ENCODE data around the gene ACAT2.

Gene ACAT2

GRCh38 chr6:159760602-159761057 lies 1.2 kb upstream of the ACAT2 start:
- TF ChIP-seq, protein P1, sequence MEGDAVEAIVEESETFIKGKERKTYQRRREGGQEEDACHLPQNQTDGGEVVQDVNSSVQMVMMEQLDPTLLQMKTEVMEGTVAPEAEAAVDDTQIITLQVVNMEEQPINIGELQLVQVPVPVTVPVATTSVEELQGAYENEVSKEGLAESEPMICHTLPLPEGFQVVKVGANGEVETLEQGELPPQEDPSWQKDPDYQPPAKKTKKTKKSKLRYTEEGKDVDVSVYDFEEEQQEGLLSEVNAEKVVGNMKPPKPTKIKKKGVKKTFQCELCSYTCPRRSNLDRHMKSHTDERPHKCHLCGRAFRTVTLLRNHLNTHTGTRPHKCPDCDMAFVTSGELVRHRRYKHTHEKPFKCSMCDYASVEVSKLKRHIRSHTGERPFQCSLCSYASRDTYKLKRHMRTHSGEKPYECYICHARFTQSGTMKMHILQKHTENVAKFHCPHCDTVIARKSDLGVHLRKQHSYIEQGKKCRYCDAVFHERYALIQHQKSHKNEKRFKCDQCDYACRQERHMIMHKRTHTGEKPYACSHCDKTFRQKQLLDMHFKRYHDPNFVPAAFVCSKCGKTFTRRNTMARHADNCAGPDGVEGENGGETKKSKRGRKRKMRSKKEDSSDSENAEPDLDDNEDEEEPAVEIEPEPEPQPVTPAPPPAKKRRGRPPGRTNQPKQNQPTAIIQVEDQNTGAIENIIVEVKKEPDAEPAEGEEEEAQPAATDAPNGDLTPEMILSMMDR (IDR thresholded peaks at IDR 0.05; ENCODE audit: control insufficient read depth, insufficient read depth, low read depth, low read length, missing control alignments): no peak
- DNase-seq (ENCODE audit: low read depth): peak; percentile 16
- H3K4me3 ChIP-seq (ENCODE audit: control insufficient read depth, low read depth, low read length): no peak overlapping the region

DNA sequence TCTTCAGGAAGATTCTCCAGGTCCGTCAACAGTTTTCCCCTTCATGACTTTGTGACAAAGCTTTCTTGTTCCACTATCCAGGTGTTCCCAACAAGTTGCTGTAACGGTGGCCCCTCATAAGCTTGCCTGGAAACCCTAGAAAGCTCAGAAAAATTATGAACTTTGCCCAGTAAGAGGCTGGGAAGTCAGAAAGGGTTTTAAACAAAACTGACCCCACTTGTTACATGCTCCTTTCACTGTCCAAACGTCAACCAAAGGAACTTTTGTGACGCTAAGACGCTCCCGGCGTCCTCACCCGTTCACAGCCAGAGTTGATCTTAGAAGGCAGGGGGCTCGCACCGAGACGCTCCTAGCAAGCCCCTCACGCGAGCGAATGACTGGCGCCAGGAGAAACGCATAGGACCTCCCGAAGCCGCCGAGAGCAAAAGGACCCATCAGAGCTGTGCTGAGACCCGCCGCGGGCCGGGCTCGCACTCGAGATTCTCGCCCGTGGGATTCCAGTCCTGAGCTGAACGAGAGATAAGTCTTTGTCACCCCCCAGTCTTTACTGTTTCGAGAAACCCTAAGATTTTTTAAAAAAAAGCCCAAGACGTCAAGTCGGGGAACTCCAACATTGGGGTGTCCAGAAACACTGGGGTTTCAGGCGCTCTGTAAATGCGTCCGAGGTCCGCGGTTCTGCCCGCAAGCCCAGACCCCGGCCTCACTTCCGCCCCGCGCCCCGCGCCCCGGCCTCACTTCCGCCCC lies 544 bp upstream of the ACAT2 start:
- peak overlapping the region; percentile 38 for H3K4me3 ChIP-seq (ENCODE audit: control insufficient read depth, low read depth, low read length)
- TF ChIP-seq, protein P1 (IDR thresholded peaks at IDR 0.05; ENCODE audit: control insufficient read depth, insufficient read depth, low read depth, low read length, missing control alignments): no peak
- no peak for DNase-seq (ENCODE audit: low read depth)

- no peak for DNase-seq (ENCODE audit: low read depth)
- TF ChIP-seq, protein P1 (IDR thresholded peaks at IDR 0.05; ENCODE audit: control insufficient read depth, insufficient read depth, low read depth, low read length, missing control alignments): no peak
- peak overlapping the region; percentile 64 for H3K4me3 ChIP-seq (ENCODE audit: control insufficient read depth, low read depth, low read length)
These were observed 942 bp downstream of the ACAT2 start for GRCh38 chr6:159762681-159763293.

DNA sequence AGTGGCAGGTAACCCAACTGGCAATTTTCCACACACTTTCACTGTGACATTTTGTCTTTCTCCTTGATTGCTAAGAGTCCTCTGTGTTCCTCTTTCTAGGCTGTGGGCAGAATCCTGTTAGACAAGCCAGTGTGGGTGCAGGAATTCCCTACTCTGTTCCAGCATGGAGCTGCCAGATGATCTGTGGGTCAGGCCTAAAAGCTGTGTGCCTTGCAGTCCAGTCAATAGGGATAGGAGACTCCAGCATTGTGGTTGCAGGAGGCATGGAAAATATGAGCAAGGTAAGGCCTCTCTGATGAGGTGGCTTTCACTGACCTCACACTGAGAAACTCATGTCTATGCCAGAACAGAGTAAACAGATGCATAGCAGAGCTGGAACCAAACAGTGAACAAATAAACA lies 5.1 kb downstream of the ACAT2 start:
- H3K4me3 ChIP-seq (ENCODE audit: control insufficient read depth, low read depth, low read length): no peak overlapping the region
- DNase-seq (ENCODE audit: low read depth): no peak
- TF ChIP-seq, protein P1 (IDR thresholded peaks at IDR 0.05; ENCODE audit: control insufficient read depth, insufficient read depth, low read depth, low read length, missing control alignments): no peak

GRCh38 chr6:159769470-159769869 lies 7.6 kb downstream of the ACAT2 start:
- TF ChIP-seq, protein P1 (IDR thresholded peaks at IDR 0.05; ENCODE audit: control insufficient read depth, insufficient read depth, low read depth, low read length, missing control alignments): no peak
- DNase-seq (ENCODE audit: low read depth): no peak
- H3K4me3 ChIP-seq (ENCODE audit: control insufficient read depth, low read depth, low read length): no peak overlapping the region

GRCh38 chr6:159772196-159772595 lies 10.4 kb downstream of the ACAT2 start:
- DNase-seq (ENCODE audit: low read depth): no peak
- TF ChIP-seq, protein P1 (IDR thresholded peaks at IDR 0.05; ENCODE audit: control insufficient read depth, insufficient read depth, low read depth, low read length, missing control alignments): no peak
- no peak overlapping the region for H3K4me3 ChIP-seq (ENCODE audit: control insufficient read depth, low read depth, low read length)
